ENCODE data around the gene RALGPS1.
A peak's percentile ranks its signal among the peaks of the same experiment; 100 is the strongest.

Gene RALGPS1

GRCh38 chr9:127178686-127179632 is 264.4 kb downstream of the RALGPS1 start:
- no peaks in the 10 kb centered on the region for H3K9me3 Mint-ChIP-seq
- no peak for DNase-seq
- H3K36me3 Mint-ChIP-seq (ENCODE audit: low read depth), result no peaks in the 10 kb centered on the region
- no peak overlapping the region for H3K4me3 Mint-ChIP-seq
- H3K4me1 Mint-ChIP-seq, result peaks cover 43% of the 10 kb centered on the region
- no peak overlapping the region for H3K27ac Mint-ChIP-seq
- H3K27me3 Mint-ChIP-seq (ENCODE audit: low read depth, poor library complexity), result peaks cover 7% of the 10 kb centered on the region
- no peak for TF ChIP-seq CTCF (IDR thresholded peaks at IDR 0.05)

- Mint-ChIP-seq H3K4me1 (peaks cover 47% of the 10 kb centered on the region), H3K27ac (peak overlapping the region; percentile 42), H3K36me3 (ENCODE audit: low read depth) (no peaks in the 10 kb centered on the region), H3K4me3 (no peak overlapping the region), H3K27me3 (ENCODE audit: low read depth, poor library complexity) (peaks cover 9% of the 10 kb centered on the region), H3K9me3 (no peaks in the 10 kb centered on the region)
- TF ChIP-seq CTCF (IDR thresholded peaks at IDR 0.05), result no peak
- no peak for DNase-seq
Measured at GRCh38 chr9:127179633-127180441, 265.3 kb downstream of the RALGPS1 start.

- DNase-seq, result no peak
- no peak overlapping the region for H3K4me3 Mint-ChIP-seq
- peak overlapping the region; percentile 42 for H3K27ac Mint-ChIP-seq
- TF ChIP-seq CTCF (IDR thresholded peaks at IDR 0.05), result no peak
- no peaks in the 10 kb centered on the region for H3K9me3 Mint-ChIP-seq
- H3K27me3 Mint-ChIP-seq (ENCODE audit: low read depth, poor library complexity), result peaks cover 9% of the 10 kb centered on the region
- H3K4me1 Mint-ChIP-seq, result peaks cover 56% of the 10 kb centered on the region
- H3K36me3 Mint-ChIP-seq (ENCODE audit: low read depth), result no peaks in the 10 kb centered on the region
Measured at GRCh38 chr9:127180457-127181314, 266.1 kb downstream of the RALGPS1 start.

- Mint-ChIP-seq H3K4me3 (no peak overlapping the region), H3K4me1 (peaks cover 62% of the 10 kb centered on the region), H3K9me3 (no peaks in the 10 kb centered on the region), H3K27me3 (ENCODE audit: low read depth, poor library complexity) (peaks cover 9% of the 10 kb centered on the region), H3K27ac (no peak overlapping the region), H3K36me3 (ENCODE audit: low read depth) (no peaks in the 10 kb centered on the region)
- no peak for DNase-seq
- no peak for TF ChIP-seq CTCF (IDR thresholded peaks at IDR 0.05)
Measured at GRCh38 chr9:127181315-127181580, 266.7 kb downstream of the RALGPS1 start.

- H3K27me3 Mint-ChIP-seq (ENCODE audit: low read depth, poor library complexity), result peaks cover 9% of the 10 kb centered on the region
- DNase-seq, result no peak
- no peak for TF ChIP-seq CTCF (IDR thresholded peaks at IDR 0.05)
- no peak overlapping the region for H3K4me3 Mint-ChIP-seq
- no peak overlapping the region for H3K27ac Mint-ChIP-seq
- H3K36me3 Mint-ChIP-seq (ENCODE audit: low read depth), result no peaks in the 10 kb centered on the region
- H3K4me1 Mint-ChIP-seq, result peaks cover 66% of the 10 kb centered on the region
- H3K9me3 Mint-ChIP-seq, result no peaks in the 10 kb centered on the region
Measured at GRCh38 chr9:127181595-127182190, 267.1 kb downstream of the RALGPS1 start.

Measured in nephron progenitor cell (in vitro differentiated cells).